GM19395 (cell line): ENCODE measurements around the gene ZBTB39.
"Not testable (repeated sequence)": the region's sequence is repeated elsewhere in the genome, so short reads cannot be mapped to it uniquely, and the experiment has no call there.

ENCODE experiments used
- ATAC-seq: cut with Tn5 transposase; IDR thresholded peaks from one replicate; pipeline ENCODE4 v1.9.1; 2021; ENCODE audit warnings: mild to moderate bottlenecking, moderate library complexity; ENCODE audit not compliant: unreplicated experiment

Gene ZBTB39

DNA sequence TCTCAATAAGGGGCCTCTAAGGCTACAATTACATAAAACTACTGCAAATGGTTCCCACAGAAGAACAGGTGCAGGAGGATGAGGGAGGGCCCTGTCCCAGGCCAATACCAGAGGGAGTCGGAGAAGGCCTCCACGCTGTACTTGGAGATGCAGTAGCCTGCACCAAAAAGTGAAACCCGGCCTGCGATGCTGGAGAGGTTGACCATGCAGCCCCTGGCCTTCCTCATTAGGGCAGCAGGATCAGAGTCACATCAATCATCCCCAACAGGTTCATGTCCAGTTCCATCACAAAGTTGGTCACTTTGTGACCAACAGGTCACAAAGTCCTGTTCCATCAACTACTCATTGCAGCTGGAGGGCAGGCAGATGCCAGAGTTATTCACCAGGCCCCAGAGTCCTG lies 23.0 kb downstream of the ZBTB39 start:
- no peak for ATAC-seq

DNA sequence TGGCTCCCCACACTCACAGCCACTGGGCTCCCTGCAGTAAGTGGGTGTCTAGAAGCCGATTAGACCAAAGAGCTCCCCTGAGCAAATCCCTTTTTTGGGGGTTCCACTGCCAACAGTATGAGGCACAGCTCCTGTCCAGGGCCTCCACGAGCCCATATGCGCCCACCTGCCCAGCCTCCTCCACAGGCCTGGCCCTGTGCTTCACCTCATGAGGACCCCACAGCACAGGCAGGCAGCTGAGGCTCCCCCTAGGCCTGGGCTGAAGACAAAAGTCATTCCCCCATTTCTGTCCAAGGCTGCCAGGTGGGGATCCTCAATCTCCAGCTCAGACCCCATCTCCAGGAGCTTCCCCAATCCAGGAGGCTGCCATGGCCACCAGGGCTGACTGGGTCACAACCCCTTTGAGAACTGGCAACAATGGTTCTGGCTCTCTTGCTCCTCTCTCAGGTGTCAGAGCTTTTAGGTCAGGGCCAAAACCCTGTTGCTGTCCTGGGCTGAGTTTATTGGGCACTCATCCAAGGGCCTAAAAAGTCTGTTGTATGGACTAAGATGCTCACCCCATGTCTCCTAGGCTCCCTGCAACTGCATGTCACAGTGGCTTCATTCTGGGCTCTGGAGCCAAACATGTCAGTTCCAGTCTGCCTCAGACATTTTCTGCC lies 23.6 kb downstream of the ZBTB39 start:
- not testable (repeated sequence) for ATAC-seq

DNA sequence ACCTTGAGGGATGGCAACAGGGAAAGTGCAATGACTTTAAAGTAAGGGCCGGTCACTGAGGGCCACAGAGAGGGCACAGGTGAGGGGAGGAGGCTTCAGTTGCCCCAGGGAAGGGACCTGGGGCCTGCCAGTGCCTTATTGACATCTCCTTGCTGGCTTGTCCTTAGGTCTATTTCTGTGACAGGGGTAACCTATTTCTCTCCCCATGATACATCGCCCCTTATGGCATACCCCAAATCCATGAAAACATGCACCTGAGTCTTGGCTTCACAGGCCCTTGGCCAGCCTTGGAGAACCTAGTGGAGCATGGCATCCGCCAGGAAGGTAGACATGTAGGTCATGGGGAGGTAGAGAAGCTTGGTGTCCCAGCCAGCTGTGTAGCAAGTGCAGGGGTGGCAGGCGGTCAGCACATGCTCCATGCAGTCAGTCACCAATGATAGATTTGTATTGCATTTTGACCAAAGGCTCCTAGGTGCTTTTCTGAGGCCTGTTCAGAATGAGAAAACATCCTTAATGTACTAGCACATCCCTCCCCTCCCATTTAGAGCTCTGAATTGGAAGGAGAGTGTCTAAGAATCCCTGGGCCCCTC lies 25.3 kb downstream of the ZBTB39 start:
- no peak for ATAC-seq

DNA sequence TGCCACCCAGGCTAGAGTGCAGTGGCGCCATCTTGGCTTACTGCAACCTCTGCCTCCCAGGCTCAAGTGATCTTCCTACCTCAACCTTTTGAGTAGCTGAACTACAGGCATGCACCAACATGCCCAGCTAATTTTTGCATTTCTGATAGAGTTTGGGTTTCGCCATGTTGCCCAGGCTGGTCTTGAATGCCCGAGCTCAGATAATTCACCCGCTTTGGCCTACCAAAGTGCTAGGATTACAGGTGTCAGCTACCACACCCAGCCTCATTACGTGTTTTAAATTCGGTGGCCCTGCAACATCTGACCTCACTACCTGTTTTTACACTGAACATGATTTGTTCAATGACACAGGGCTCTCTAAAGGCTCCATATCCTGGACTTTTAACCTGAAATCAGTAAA lies 26.1 kb downstream of the ZBTB39 start:
- ATAC-seq: no peak

DNA sequence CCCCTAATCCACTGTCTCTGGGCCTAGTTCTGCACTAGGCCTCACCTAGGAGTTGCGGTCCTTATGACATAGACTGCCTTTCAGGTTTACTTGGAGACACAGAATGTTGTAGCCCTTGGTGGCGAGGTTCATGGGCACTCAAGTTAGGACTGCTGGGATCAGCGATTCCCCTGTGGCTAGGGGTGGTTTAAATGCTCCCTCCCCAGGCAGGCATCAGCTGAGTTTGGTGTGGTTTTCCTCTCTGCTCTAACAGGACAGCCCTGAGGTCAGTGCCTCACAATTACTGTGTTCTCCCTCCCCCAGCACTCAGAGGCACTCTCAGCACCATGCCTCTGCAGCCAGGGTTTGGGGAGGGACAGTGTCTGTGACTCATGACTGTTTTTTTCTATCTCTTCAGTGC lies 26.7 kb downstream of the ZBTB39 start:
- ATAC-seq: no peak

DNA sequence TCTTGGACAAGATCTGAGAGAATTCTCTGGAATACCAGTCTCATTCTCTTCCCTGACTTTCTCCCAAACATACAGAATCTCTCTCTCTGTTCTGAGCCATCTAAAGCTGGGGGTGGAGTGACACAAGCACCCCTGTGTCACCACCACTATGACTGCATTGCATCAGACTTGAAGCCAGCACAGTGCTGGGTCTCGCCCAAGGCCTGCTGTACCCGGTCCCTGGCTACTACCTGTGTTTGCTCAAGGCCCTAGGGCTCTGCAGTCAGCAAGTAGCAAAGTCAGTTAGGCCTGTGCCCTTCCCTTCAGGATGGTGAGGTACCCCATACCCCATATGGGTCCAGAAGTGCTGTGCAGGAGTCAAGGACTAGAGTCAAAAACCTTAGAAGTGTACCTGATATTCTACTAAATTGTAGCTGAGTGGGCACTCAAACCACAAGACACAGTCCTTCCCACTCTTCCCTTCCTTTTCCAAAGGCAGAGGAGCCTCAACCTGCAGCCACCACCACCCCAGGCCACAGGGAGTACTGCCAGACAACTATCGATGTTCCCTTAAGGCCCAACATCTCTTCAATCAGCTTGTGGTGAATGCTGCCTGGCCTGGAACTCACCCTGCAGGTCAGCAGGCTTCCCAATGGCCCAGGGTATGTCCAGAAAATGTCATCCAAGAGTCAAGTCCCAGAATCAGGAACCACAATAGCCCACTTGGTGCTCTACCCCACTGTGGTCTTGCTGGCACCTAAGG lies 27.8 kb downstream of the ZBTB39 start:
- ATAC-seq: no peak

DNA sequence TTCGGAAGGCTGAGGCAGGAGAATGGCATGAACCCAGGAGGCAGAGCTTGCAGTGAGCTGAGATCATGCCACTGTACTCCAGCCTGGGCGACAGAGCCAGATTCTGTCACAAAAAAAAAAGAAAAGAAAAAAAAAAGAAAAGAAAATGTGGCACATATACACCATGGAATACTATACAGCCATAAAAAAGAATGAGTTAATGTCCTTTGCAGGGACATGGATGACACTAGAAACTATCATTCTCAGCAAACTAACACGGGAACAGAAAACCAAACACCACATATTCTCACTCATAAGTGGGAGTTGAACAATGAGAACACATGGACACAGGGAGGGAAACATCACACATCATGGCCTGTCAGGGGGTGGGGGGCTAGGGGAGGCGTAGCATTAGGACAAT lies 29.0 kb downstream of the ZBTB39 start:
- ATAC-seq: not testable (repeated sequence)

DNA sequence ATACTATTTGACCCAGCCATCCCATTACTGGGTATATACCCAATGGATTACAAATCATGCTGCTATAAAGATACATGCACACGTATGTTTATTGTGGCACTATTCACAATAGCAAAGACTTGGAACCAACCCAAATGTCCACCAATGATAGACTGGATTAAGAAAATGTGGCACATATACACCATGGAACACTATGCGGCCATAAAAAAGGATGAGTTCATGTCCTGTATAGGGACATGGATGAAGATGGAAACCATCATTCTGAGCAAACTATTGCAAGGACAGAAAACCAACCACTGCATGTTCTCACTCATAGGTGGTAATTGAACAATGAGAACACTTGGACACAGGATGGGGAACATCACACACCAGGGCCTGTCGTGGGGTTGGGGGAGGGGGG lies 32.1 kb downstream of the ZBTB39 start:
- not testable (repeated sequence) for ATAC-seq

DNA sequence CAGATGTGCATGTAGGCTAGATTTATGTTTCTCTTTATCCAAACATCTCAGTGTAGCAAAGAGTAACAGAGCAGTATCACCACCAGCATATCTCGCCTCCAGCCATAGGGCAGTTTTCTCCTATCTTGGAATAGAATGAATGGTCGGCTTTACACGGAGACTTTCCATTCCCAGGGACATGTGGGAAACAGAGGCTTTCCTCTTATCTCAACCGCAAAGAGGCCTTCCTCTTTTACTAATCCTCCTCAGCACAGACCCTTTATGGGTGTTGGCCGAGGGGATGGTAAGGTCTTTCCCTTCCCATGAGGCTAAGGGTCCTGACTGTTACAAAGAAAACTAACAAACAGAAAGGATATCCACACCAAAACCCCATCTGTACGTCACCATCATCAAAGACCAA lies 37.4 kb downstream of the ZBTB39 start:
- ATAC-seq: not testable (repeated sequence)

DNA sequence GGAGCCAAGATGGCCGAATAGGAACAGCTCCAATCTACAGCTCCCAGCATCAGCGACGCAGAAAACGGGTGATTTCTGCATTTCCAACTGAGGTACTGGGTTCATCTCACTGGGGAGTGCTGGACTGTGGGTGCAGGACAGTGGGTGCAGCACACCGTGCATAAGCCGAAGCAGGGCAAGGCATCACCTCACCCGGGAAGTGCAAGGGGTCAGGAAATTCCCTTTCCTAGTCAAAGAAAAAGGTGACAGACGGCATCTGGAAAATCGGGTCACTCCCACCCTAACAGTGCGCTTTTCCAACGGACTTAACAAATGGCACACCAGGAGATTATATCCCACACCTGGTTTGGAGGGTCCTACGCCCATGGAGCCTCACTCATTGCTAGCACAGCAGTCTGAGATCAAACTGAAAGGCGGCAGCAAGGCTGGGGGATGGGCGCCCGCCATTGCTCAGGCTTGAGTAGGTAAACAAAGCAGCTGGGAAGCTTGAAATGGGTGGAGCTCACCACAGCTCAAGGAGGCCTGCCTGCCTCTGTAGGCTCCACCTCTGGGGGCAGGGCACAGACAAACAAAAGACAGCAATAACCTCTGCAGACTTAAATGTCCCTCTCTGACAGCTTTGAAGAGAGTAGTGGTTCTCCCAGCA lies 40.2 kb downstream of the ZBTB39 start:
- ATAC-seq: not testable (repeated sequence)

DNA sequence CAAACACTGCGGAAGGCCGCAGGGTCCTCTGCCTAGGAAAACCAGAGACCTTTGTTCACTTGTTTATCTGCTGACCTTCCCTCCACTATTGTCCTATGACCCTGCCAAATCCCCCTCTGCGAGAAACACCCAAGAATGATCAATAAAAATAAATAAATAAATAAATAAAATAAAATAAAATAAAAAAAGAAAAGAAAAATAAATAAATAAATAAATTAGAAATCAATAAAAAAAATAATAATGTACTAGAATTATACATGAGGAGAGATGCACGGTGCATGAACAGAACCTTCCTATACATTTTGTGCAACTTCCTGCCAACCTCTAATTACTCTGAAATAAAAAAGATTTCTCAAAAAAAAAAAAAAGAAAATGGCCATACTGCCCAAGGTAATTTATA lies 41.2 kb downstream of the ZBTB39 start:
- ATAC-seq: not testable (repeated sequence)

DNA sequence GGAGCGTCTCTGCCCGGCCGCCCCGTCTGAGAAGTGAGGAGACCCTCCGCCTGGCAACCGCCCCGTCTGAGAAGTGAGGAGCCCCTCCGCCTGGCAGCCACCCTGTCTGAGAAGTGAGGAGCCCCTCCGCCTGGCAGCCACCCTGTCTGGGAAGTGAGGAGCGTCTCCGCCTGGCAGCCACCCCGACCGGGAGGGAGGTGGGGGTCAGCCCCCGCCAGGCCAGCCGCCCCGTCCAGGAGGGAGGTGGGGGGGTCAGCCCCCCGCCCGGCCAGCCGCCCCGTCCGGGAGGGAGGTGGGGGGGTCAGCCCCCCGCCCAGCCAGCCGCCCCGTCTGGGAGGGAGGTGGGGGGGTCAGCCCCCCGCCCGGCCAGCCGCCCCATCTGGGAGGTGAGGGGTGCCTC lies 42.8 kb downstream of the ZBTB39 start:
- ATAC-seq: not testable (repeated sequence)

DNA sequence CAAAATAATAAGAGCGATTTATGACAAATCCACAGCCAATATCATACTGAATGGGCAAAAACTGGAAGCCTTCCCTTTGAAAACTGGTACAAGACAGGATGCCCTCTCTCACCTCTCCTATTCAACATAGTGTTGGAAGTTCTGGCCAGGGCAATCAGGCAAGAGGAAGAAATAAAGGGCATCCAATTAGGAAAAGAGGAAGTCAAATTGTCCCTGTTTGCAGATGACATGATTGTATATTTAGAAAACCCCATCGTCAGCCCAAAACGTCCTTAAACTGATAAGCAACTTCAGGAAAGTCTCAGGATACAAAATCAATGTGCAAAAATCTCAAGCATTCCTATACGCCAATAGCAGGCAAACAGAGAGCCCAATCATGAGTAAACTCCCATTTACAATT lies 44.1 kb downstream of the ZBTB39 start:
- ATAC-seq: not testable (repeated sequence)

DNA sequence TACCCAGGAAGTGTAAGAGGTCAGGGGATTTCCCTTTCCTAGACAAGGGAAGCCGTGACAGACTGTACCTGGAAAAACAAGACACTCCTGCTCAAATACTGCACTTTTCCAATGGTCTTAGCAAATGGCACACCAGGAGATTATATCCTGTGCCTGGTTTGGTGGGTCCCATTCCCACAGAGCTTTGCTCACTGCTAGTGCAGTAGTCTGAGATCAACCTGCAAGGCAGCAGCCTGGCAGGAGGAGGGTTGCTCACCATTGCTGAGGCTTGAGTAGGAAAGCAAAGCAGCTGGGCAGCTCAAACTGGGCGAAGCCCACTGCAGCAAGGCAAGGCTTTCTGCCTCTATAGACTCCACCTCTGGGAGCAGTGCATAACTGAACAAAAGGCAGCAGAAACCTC lies 47.9 kb downstream of the ZBTB39 start:
- no peak for ATAC-seq

DNA sequence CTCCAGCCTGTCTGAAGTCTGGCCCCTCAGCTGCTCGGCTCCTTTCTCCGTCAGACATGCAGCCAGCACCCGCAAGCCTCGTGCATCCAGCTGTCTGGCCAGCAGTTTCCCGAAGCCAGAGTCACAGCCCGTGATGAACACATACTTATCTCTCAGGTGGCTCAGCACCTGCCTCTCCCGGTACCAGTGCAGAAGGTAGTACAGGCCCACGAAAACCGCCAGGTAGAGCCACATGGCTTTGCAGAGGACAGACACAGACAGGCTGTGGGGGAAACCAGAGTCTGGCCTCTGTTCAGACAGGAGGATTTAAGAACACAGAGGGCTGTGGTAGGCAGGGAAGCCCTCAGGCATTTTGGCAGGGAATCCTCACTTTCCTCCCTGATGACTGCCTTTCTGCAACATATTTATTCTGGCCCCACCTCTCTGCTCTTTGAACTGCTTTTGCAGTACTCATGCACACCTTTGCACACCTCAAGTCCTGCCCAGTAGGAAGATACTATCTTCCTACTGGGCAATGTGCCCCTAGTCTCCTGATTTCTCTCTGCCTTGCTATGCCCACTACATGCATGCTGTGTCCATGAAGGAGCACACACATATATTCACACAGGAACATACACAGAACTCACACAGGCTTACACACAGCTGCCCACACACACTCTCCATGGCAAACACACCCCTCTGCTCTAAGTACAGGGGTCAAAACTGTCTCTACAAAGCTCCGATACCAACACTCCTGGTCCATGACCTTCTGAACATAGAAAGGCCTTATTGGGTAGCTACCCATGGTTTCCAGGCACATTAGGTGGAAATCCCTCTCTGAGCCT lies 48.9 kb downstream of the ZBTB39 start, which contains the start of gene RDH16:
TSS of gene RDH16 (minus strand) at position 380 of the 824 bp plus-strand sequence. CDS start at position 234, 146 bp downstream.
- ATAC-seq: no peak

DNA sequence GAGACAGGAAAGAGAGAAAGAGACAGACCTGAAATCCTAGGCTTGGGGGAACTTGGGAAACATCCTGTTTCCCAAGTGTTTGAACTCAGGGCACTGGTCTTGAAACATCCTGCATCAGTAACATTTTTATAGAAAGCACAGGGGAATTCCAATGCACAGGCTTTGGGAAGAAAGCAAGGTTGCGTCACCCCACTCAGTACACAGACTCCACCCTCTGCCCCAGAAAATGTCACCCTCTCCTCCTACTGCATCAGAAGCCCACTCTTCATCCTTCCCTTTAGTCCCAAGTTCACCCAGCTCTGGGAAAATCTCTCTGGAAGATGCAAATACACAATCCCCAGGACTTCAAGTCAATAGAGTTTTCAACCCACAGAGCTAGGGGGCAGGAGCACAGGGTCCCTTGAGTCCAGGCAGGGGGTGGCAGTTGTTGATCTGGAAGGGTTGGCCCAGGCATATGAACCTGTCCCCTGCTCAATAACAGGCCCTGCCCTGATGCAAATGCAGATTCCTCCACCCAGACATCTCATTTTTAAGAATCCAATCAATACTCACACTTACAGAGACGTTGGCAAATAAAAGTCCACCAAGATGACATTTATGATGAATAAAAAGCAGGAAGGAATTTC lies 50.6 kb downstream of the ZBTB39 start:
- ATAC-seq: no peak

DNA sequence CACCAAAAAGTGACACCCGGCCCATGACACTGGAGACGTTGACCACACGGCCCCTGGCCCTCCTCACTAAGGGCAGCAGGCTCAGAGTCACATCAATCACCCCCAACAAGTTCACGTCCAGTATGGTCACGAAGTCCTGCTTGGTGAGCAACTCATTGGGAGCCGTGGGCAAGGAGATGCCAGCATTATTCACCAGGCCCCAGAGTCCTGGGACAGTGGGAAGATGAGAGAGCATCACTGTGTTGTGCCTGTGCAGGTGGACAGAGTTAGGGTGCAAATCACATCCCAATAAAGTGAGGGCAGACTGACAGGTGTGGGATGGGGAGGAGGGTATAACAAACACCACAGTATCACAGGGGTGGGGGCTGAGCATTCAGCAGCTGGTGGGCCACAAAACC lies 51.4 kb downstream of the ZBTB39 start:
- no peak for ATAC-seq

DNA sequence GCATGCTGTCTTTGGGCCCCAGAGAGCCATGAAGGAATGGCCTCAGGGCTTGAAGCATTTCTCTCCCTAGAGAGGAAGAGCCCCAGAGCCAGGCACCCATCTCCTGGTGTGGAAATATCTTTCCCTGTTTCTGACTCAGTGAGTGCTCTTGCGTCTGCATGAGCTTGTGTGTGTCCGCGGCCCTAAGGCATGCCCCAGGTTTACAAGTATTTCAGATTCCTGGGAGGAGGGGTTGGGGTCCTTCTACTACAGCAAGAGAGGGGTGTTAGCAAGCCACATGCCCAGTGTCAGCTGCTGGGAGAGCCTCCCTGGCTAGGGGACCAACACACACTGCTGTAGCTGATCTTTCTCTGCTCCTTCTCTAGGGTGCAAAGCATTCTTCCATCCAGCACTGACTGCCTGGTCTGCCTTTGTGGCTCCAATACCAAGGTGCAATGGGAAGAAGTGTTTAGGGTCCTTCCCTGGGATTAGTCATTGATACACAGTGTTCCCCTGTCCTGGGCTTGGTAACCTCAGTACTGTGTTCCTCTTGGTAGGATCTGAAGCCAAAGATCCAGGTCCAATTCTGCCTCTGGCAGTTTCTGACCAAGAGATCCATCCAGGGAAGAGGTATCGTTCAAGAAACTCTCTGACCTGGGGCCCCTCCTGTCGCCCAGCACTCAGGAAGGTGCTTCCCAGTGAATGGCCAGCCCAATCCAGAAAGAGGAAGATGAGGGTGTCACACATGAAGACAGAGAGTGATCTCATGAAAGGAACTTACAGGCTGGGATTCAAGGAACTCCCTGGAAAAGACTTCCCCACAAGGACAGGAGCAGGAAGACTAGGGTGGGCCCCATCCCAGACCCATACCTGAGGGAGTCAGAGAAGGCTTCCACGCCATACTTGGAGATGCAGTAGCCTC lies 52.0 kb downstream of the ZBTB39 start:
- no peak for ATAC-seq

DNA sequence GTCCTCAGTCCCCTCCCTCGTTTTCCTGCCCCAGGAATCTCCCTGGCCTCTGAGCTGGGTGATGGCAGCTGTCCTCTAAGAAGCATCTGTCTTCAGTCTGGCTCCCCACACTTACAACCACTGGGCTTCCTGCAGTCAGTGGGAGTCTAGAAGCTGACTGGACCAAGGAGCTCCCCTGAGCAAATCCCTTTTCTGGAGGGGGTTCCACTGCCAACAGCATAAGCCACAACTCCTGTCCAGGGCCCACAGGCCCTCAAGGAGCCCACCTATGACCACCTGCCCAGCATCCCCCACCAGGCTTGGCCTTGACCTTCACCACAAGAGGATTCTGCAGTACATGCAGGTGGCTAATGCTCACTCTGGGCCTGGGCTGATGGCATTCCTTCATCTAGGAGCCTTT lies 53.0 kb downstream of the ZBTB39 start:
- ATAC-seq: no peak
